ENCODE data around the gene RBM39.

RBM39 gene

GRCh38 chr20:35653893-35654292 lies 88.2 kb downstream of the RBM39 start:
- TF ChIP-seq FOXM1 (IDR thresholded peaks at IDR 0.05; ENCODE audit: borderline replicate concordance) (no peak), ARNT (IDR thresholded peaks at IDR 0.05) (no peak), NFRKB (IDR thresholded peaks at IDR 0.05) (no peak), FOXK2 (IDR thresholded peaks at IDR 0.05) (no peak), SUZ12 (IDR thresholded peaks at IDR 0.05) (no peak), SP1 (IDR thresholded peaks at IDR 0.05) (no peak), CTBP1 (IDR thresholded peaks at IDR 0.05; ENCODE audit: borderline replicate concordance) (no peak), ZNF384 (IDR thresholded peaks at IDR 0.05) (no peak), ELF4 (IDR thresholded peaks at IDR 0.05) (no peak), FOXA1 (IDR thresholded peaks at IDR 0.05) (no peak)
- DNase-seq (ENCODE audit: extremely low spot score), result no peak
- CTCF ChIA-PET, result no interaction called here
- POLR2A ChIA-PET, result interaction anchor here (3.1 kb wide), 1 partner anchor 11 kb away, joined by 12 read pairs; the partner anchor contains the start of genes CPNE1 and RBM12
